Keratinocyte (primary cell): ENCODE data around the gene SORT1. TPM values are rescaled to one million over a fixed set of nuclear protein-coding genes. Genes with fewer than 3 reads are reported as not detected.

ENCODE experiments used
- DNase-seq: peaks from one replicate; pipeline ENCODE4 v3.0.0-alpha.2; 2011; ENCODE audit warnings: low read depth, missing footprints, low spot score
- FAIRE-seq: peaks from 2 replicates; lab custom pipeline; 2011; peaks lifted over from hg19 to GRCh38; lab: Jason Lieb, UNC
- H2AFZ ChIP-seq: 2 replicates; pipeline ENCODE4 v1.6.0; 2012; ENCODE audit warnings: low read length, control low read depth, inconsistent platforms; ENCODE audit not compliant: control insufficient read depth
- H3K27ac ChIP-seq: 2 replicates; pipeline ENCODE4 v1.5.1; 2011; ENCODE audit warnings: low read length; ENCODE audit not compliant: control insufficient read depth, insufficient read depth
- H3K27me3 ChIP-seq: 3 replicates; pipeline ENCODE4 v1.6.0; 2011; ENCODE audit warnings: low read length; ENCODE audit not compliant: control insufficient read depth, insufficient read depth; ENCODE audit errors: extremely low read depth
- H3K36me3 ChIP-seq, 2 experiments: 2 replicates in 1 of 2; 3 replicates in 1 of 2; pipeline ENCODE4 v1.5.1; 2011; ENCODE audit warnings: low read length in 2 of 2, mild to moderate bottlenecking in 1 of 2; ENCODE audit not compliant: control insufficient read depth in 2 of 2, insufficient read depth in 2 of 2; ENCODE audit errors: extremely low read depth in 1 of 2
- H3K4me1 ChIP-seq: 3 replicates; pipeline ENCODE4 v1.5.1; 2011; ENCODE audit warnings: low read length; ENCODE audit not compliant: control insufficient read depth, insufficient read depth; ENCODE audit errors: extremely low read depth
- H3K4me2 ChIP-seq: 3 replicates; pipeline ENCODE4 v1.6.0; 2011; ENCODE audit warnings: low read depth, low read length; ENCODE audit not compliant: control insufficient read depth, insufficient read depth; ENCODE audit errors: extremely low read depth
- H3K4me3 ChIP-seq, 3 experiments: fragments of 200-600 bp in 1 of 3; sonication (generic) in 1 of 3; 2 replicates in 2 of 3; 3 replicates in 1 of 3; pipeline ENCODE4 v1.5.1; 2011 to 2016; ENCODE audit warnings: low read length in 3 of 3, mild to moderate bottlenecking in 3 of 3, control low read depth in 2 of 3, inconsistent platforms in 1 of 3, low read depth in 1 of 3, mixed read lengths in 1 of 3, mixed run types in 1 of 3, moderate library complexity in 1 of 3; ENCODE audit not compliant: control insufficient read depth in 2 of 3, insufficient read depth in 2 of 3; ENCODE audit errors: extremely low read depth in 1 of 3
- H3K79me2 ChIP-seq: 2 replicates; pipeline ENCODE4 v1.6.0; 2012; ENCODE audit warnings: low read length; ENCODE audit not compliant: control insufficient read depth, insufficient read depth
- H3K9ac ChIP-seq: 3 replicates; pipeline ENCODE4 v1.6.0; 2011; ENCODE audit warnings: low read length; ENCODE audit not compliant: control insufficient read depth, insufficient read depth; ENCODE audit errors: extremely low read depth
- H3K9me1 ChIP-seq: 3 replicates; pipeline ENCODE4 v1.6.0; 2011; ENCODE audit warnings: low read length; ENCODE audit not compliant: control insufficient read depth, insufficient read depth; ENCODE audit errors: extremely low read depth
- H3K9me3 ChIP-seq: 2 replicates; pipeline ENCODE4 v1.5.1; 2012; ENCODE audit warnings: low read depth, low read length; ENCODE audit not compliant: control insufficient read depth
- H4K20me1 ChIP-seq: 3 replicates; pipeline ENCODE4 v1.6.0; 2011; ENCODE audit warnings: low read length; ENCODE audit not compliant: control insufficient read depth, insufficient read depth; ENCODE audit errors: extremely low read depth
- CTCF ChIP-seq, 3 experiments: IDR thresholded peaks in 1 of 3; conservative IDR thresholded peaks in 1 of 3; optimal IDR thresholded peaks in 1 of 3; 2 replicates in 2 of 3; 3 replicates in 1 of 3; pipeline versions ENCODE3 to v1.5.1; 2011; ENCODE audit warnings: low read length in 3 of 3, mild to moderate bottlenecking in 3 of 3, moderate library complexity in 2 of 3, control low read depth in 1 of 3, inconsistent platforms in 1 of 3; ENCODE audit not compliant: insufficient read depth in 2 of 3; ENCODE audit errors: extremely low read depth in 1 of 3
- EZH2 ChIP-seq: IDR thresholded peaks from one replicate; pipeline ENCODE4 v1.6.1; 2012; ENCODE audit warnings: inconsistent platforms, mild to moderate bottlenecking, low read length, moderate library complexity
- dilution Hi-C: fragments of 300-500 bp; cut with MboI; formaldehyde crosslinking; loops from one replicate; pipeline ENCODE4 v1.7.0; 2020; ENCODE audit warnings: low sequenced_read_pairs; ENCODE audit not compliant: extremely low pct_ligation_motif_present
- polyA plus RNA-seq, 5 experiments: library from polyadenylated mRNA; depleted of rRNA in 3 of 5; stranded (reverse) in 3 of 5; stranded (forward) in 1 of 5; unstranded in 1 of 5; fragments of >200 nt; gene quantifications; 1 replicate in 1 of 5; 2 replicates in 3 of 5; 3 replicates in 1 of 5; pipeline versions ENCODE4 v1.2.1 to v1.2.3, GENCODE V29; 2011 to 2012; ENCODE audit warnings: missing spikeins in 2 of 5, low read depth in 1 of 5, low replicate concordance in 1 of 5

SORT1 gene
- polyA plus RNA-seq, 1 donor (not counting 4 experiments of a cell fraction or from before 2014, with no cell fraction given), result 1.6 TPM

DNA sequence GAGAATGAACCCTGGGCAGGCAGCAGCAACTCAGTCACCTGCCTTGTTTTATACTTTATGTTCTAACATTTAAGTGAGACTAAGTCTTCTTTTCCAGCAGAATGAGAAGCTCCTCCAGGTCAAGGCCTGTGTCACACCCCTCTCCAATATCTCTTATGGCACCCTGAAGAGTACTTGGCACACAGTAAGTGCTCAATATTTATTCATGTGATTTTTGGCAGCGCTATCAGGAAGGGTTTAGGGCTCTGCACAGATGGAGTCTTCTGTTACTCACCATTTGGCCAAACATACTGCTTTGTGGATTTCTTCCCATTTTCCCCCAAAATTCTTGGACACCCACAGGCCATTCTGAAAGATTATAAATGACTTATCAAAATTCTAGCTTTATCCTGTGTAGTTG, 47.1 kb downstream of the SORT1 start:
- Histone ChIP-seq H3K9me3 (no peaks in the 10 kb centered on the region), H3K4me3 (no peak overlapping the region), H4K20me1 (no peaks in the 10 kb centered on the region), H2AFZ (no peak overlapping the region), H3K36me3 (no peaks in the 10 kb centered on the region), H3K9me1 (no peaks in the 10 kb centered on the region), H3K9ac (no peak overlapping the region), H3K79me2 (no peaks in the 10 kb centered on the region), H3K4me2 (no peak overlapping the region), H3K27ac (no peak overlapping the region), H3K4me1 (no peaks in the 10 kb centered on the region), H3K27me3 (no peaks in the 10 kb centered on the region)
- FAIRE-seq (no peak), DNase-seq (no peak)
- TF ChIP-seq CTCF (optimal IDR thresholded peaks at IDR 0.05 in 1 of 3, IDR thresholded peaks at IDR 0.05 in 1 of 3, conservative IDR thresholded peaks at IDR 0.05 in 1 of 3; ENCODE audit: extremely low read depth in 1 of 3, insufficient read depth in 2 of 3, low read length in 3 of 3), result no peak
- TF ChIP-seq EZH2, result no peak
- dilution Hi-C loops, result no loop called here

- Histone ChIP-seq H3K4me1 (no peaks in the 10 kb centered on the region), H4K20me1 (no peaks in the 10 kb centered on the region), H3K27ac (no peak overlapping the region), H2AFZ (no peak overlapping the region), H3K9ac (no peak overlapping the region), H3K36me3 (no peaks in the 10 kb centered on the region), H3K9me1 (no peaks in the 10 kb centered on the region), H3K4me2 (no peak overlapping the region), H3K27me3 (no peaks in the 10 kb centered on the region), H3K4me3 (no peak overlapping the region), H3K79me2 (no peaks in the 10 kb centered on the region), H3K9me3 (no peaks in the 10 kb centered on the region)
- dilution Hi-C loops, result no loop called here
- no peak for TF ChIP-seq CTCF (optimal IDR thresholded peaks at IDR 0.05 in 1 of 3, IDR thresholded peaks at IDR 0.05 in 1 of 3, conservative IDR thresholded peaks at IDR 0.05 in 1 of 3; ENCODE audit: extremely low read depth in 1 of 3, insufficient read depth in 2 of 3, low read length in 3 of 3)
- FAIRE-seq (no peak), DNase-seq (no peak)
These were observed 47.5 kb downstream of the SORT1 start for GRCh38 chr1:109350182-109350581.
